Parathyroid adenoma (tissue), 2 donors: ENCODE measurements around the gene CTTNBP2.

Experiments used
- H2AFZ ChIP-seq: fragments of 300-600 bp; sonication (generic); one replicate; pipeline ENCODE4 v1.7.0; 2017; ENCODE audit warnings: antibody characterized with exemption, mild to moderate bottlenecking
- H3K27ac ChIP-seq: fragments of 300-600 bp; sonication (generic); one replicate; pipeline ENCODE4 v1.7.0; 2017
- H3K27me3 ChIP-seq: fragments of 300-600 bp; sonication (generic); one replicate; pipeline ENCODE4 v1.7.0; 2017; ENCODE audit warnings: low read length; ENCODE audit not compliant: control insufficient read depth, insufficient read depth
- H3K36me3 ChIP-seq: fragments of 300-600 bp; sonication (generic); one replicate; pipeline ENCODE4 v1.7.0; 2017; ENCODE audit warnings: low read length; ENCODE audit not compliant: control insufficient read depth, insufficient read depth
- H3K4me1 ChIP-seq: fragments of 300-600 bp; sonication (generic); one replicate; pipeline ENCODE4 v1.7.0; 2017; ENCODE audit warnings: control low read depth
- H3K4me2 ChIP-seq: fragments of 300-600 bp; sonication (generic); one replicate; pipeline ENCODE4 v1.7.0; 2017; ENCODE audit warnings: low read length
- H3K4me3 ChIP-seq: fragments of 300-600 bp; sonication (generic); one replicate; pipeline ENCODE4 v1.7.0; 2017; ENCODE audit warnings: low read depth, low read length
- H3K79me2 ChIP-seq: fragments of 300-600 bp; sonication (generic); one replicate; pipeline ENCODE4 v1.7.0; 2017; ENCODE audit warnings: control low read depth
- H3K9ac ChIP-seq: fragments of 300-600 bp; sonication (generic); one replicate; pipeline ENCODE4 v1.7.0; 2017; ENCODE audit warnings: mild to moderate bottlenecking
- H3K9me3 ChIP-seq: fragments of 300-600 bp; sonication (generic); one replicate; pipeline ENCODE4 v1.7.0; 2017; ENCODE audit warnings: low read length; ENCODE audit not compliant: control insufficient read depth
- TF ChIP-seq, protein P1 (sequence below): fragments of 300-600 bp; sonication (generic); IDR thresholded peaks from one replicate; pipeline ENCODE4 v1.7.0; 2017; ENCODE audit warnings: antibody characterized with exemption, mild to moderate bottlenecking
- donor health status: primary hyperparathyroidism.

The CTTNBP2 gene

DNA sequence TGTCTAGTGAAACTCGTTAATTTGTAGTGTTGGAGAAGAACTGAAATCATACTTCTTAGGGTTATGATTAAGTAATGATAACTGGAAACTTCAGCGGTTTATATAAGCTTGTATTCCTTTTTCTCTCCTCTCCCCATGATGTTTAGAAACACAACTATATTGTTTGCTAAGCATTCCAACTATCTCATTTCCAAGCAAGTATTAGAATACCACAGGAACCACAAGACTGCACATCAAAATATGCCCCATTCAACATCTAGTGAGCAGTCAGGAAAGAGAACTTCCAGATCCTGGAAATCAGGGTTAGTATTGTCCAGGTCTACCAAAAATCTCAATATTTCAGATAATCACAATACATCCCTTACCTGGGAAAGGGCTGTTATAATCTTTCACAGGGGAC lies 205.8 kb downstream of the CTTNBP2 start:
- H3K27ac ChIP-seq = no peak overlapping the region
- no peaks in the 10 kb centered on the region for H3K9me3 ChIP-seq
- no peaks in the 10 kb centered on the region for H3K79me2 ChIP-seq
- H3K9ac ChIP-seq = no peak overlapping the region
- no peaks in the 10 kb centered on the region for H3K36me3 ChIP-seq
- H3K27me3 ChIP-seq = no peaks in the 10 kb centered on the region
- TF ChIP-seq, protein P1, sequence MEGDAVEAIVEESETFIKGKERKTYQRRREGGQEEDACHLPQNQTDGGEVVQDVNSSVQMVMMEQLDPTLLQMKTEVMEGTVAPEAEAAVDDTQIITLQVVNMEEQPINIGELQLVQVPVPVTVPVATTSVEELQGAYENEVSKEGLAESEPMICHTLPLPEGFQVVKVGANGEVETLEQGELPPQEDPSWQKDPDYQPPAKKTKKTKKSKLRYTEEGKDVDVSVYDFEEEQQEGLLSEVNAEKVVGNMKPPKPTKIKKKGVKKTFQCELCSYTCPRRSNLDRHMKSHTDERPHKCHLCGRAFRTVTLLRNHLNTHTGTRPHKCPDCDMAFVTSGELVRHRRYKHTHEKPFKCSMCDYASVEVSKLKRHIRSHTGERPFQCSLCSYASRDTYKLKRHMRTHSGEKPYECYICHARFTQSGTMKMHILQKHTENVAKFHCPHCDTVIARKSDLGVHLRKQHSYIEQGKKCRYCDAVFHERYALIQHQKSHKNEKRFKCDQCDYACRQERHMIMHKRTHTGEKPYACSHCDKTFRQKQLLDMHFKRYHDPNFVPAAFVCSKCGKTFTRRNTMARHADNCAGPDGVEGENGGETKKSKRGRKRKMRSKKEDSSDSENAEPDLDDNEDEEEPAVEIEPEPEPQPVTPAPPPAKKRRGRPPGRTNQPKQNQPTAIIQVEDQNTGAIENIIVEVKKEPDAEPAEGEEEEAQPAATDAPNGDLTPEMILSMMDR = no peak
- no peak overlapping the region for H3K4me2 ChIP-seq
- H2AFZ ChIP-seq = no peak overlapping the region
- no peak overlapping the region for H3K4me3 ChIP-seq
- no peaks in the 10 kb centered on the region for H3K4me1 ChIP-seq

DNA sequence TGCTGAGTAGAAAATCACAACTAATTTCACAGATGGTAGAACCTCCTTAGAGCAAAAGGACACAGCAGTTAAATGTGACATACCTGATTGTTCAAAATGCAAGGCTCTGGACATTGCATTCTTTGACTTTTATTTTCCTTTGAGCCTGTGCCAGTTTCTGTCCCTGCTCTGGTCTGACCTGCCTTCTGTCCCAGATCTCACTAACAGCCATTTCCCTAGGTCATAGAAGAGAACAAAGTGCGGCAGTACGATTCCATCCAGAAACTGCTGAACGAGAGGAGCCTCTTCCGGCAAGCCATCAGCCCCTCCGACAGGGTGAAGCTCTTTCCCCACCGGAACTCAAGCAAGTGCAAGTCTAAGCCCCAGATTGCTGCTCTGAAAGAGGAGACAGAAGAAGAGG lies 206.6 kb downstream of the CTTNBP2 start:
- H3K4me3 ChIP-seq = no peak overlapping the region
- no peaks in the 10 kb centered on the region for H3K36me3 ChIP-seq
- no peak overlapping the region for H2AFZ ChIP-seq
- TF ChIP-seq, protein P1 = no peak
- no peaks in the 10 kb centered on the region for H3K27me3 ChIP-seq
- H3K9ac ChIP-seq = no peak overlapping the region
- H3K9me3 ChIP-seq = no peaks in the 10 kb centered on the region
- H3K4me2 ChIP-seq = no peak overlapping the region
- H3K79me2 ChIP-seq = no peaks in the 10 kb centered on the region
- H3K4me1 ChIP-seq = no peaks in the 10 kb centered on the region
- H3K27ac ChIP-seq = no peak overlapping the region

DNA sequence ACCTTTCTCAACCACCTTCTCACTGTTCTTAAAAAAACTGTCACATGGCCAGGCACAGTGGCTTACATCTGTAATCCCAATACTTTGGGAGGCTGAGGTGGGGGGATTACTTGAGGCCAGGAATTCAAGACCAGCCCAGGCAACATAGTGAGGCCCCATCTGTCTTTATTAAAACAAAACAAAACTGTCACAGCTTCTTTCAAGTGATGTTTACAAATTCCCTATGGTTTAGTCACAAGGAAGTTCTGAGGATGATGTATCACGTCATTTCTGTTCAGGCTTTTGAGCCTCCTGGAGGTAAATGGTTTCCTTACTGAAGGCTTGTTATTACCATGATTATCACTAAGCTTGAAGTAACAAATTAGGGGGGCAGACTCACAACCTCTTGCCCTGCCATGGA lies 207.2 kb downstream of the CTTNBP2 start:
- H3K4me1 ChIP-seq = no peaks in the 10 kb centered on the region

GRCh38 chr7:117665368-117665767 lies 207.9 kb downstream of the CTTNBP2 start:
- no peak overlapping the region for H2AFZ ChIP-seq

More for the DNA sequence above, 207.2 kb downstream of the CTTNBP2 start:
- no peaks in the 10 kb centered on the region for H3K79me2 ChIP-seq
- H3K27ac ChIP-seq = no peak overlapping the region
- H3K4me3 ChIP-seq = no peak overlapping the region
- H3K27me3 ChIP-seq = no peaks in the 10 kb centered on the region
- TF ChIP-seq, protein P1 = no peak
- H3K4me2 ChIP-seq = no peak overlapping the region
- no peak overlapping the region for H2AFZ ChIP-seq
- no peaks in the 10 kb centered on the region for H3K9me3 ChIP-seq
- no peak overlapping the region for H3K9ac ChIP-seq
- H3K36me3 ChIP-seq = no peaks in the 10 kb centered on the region

DNA sequence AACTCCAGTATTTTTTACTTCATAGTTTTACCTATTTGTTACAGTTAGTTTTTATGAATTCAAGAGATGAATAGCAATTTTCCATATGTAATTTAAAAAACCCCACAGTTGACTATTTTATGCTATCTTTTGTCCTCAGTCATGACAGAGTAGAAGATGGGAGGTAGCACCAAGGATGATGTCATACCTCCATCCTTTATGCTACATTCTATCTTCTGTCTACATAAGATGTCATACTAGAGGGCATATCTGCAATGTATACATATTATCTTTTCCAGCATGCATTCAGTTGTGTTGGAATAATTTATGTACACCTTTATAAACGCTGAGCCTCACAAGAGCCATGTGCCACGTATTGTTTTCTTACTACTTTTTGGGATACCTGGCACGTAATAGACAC lies 209.2 kb downstream of the CTTNBP2 start:
- Histone ChIP-seq H3K9me3 (no peaks in the 10 kb centered on the region), H3K4me2 (no peak overlapping the region), H3K36me3 (no peaks in the 10 kb centered on the region), H3K27ac (no peak overlapping the region), H3K27me3 (no peaks in the 10 kb centered on the region), H2AFZ (no peak overlapping the region), H3K79me2 (no peaks in the 10 kb centered on the region), H3K9ac (no peak overlapping the region), H3K4me1 (no peaks in the 10 kb centered on the region), H3K4me3 (no peak overlapping the region)
- TF ChIP-seq, protein P1 = no peak

More at GRCh38 chr7:117665368-117665767, 207.9 kb downstream of the CTTNBP2 start:
- TF ChIP-seq, protein P1 = no peak
- Histone ChIP-seq H3K9me3 (no peaks in the 10 kb centered on the region), H3K4me2 (no peak overlapping the region), H3K9ac (no peak overlapping the region), H3K27ac (no peak overlapping the region), H3K4me3 (no peak overlapping the region), H3K27me3 (no peaks in the 10 kb centered on the region), H3K79me2 (no peaks in the 10 kb centered on the region), H3K4me1 (no peaks in the 10 kb centered on the region), H3K36me3 (no peaks in the 10 kb centered on the region)
